Stimulated activated naive B cell treated with anti-CD40 and anti-IgM and Interleukin-4, amounts not matched to agents 10 μg/mL and 1 μg/mL and 100 μg/mL, for 72 hours (primary cell): ENCODE data around the gene ODC1.

Experiments
- ATAC-seq, 2 donors: fragments of 150-1000 bp; cut with Tn5 transposase; replicated peaks; 2 replicates each; pipeline ENCODE4 v1.10.0; 2021; ENCODE audit warnings: moderate library complexity in 1 of 2
- DNase-seq: peaks from one replicate; pipeline ENCODE4 v3.0.0; 2021
- H3K27ac Mint-ChIP-seq: one replicate; pipeline ENCODE4 v1.8.0; 2022; ENCODE audit warnings: mild to moderate bottlenecking, mixed read lengths
- H3K27me3 Mint-ChIP-seq, 2 donors: one replicate each; pipeline ENCODE4 v1.8.0; 2022; ENCODE audit warnings: mixed read lengths in 2 of 2
- H3K36me3 Mint-ChIP-seq, 2 donors: one replicate each; pipeline ENCODE4 v1.8.0; 2022; ENCODE audit warnings: mixed read lengths in 2 of 2, mild to moderate bottlenecking in 1 of 2
- H3K4me1 Mint-ChIP-seq, 2 donors: one replicate each; pipeline ENCODE4 v1.8.0; 2022; ENCODE audit warnings: mixed read lengths in 2 of 2, mild to moderate bottlenecking in 1 of 2
- H3K4me3 Mint-ChIP-seq, 2 donors: one replicate each; pipeline ENCODE4 v1.8.0; 2022; ENCODE audit warnings: mild to moderate bottlenecking in 2 of 2, mixed read lengths in 2 of 2, moderate library complexity in 1 of 2
- H3K9me3 Mint-ChIP-seq, 2 donors: one replicate each; pipeline ENCODE4 v1.8.0; 2022; ENCODE audit warnings: mixed read lengths in 2 of 2, mild to moderate bottlenecking in 1 of 2

The ODC1 gene

GRCh38 chr2:10439185-10439879 lies 8.8 kb downstream of the ODC1 start:
- Mint-ChIP-seq H3K4me1 (peaks cover 14 to 25% of the 10 kb centered on the region in 2 donors), H3K27me3 (no peaks in the 10 kb centered on the region)
- no peak for ATAC-seq

DNA sequence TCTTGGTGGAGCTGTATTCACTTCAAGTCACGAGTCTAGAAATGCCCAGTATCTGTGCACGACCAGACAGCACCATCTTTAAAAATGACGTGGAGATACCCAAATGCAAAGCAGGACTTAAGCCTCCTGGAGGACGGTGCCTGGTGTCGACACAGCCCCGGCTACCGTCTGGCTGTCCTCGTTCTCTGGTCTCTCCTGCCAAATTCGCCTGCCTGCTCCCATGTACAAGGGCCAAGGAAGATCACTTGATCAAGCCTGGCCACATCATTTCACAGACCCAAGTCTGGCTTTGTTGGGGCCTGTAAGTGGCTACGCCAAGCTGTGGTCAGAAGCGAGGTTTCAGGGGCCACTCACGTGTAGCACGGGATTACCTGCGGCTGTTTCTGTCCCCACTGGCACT lies 9.4 kb downstream of the ODC1 start:
- H3K36me3 Mint-ChIP-seq = peaks cover 25 to 37% of the 10 kb centered on the region in 2 donors

More at GRCh38 chr2:10439185-10439879, 8.8 kb downstream of the ODC1 start:
- Mint-ChIP-seq H3K4me3 (peak overlapping the region in 1 of 2 donors; percentile 32), H3K9me3 (no peaks in the 10 kb centered on the region), H3K27ac (peak overlapping the region; percentile 27), H3K36me3 (peaks cover 30 to 43% of the 10 kb centered on the region in 2 donors)
- no peak for DNase-seq

DNA sequence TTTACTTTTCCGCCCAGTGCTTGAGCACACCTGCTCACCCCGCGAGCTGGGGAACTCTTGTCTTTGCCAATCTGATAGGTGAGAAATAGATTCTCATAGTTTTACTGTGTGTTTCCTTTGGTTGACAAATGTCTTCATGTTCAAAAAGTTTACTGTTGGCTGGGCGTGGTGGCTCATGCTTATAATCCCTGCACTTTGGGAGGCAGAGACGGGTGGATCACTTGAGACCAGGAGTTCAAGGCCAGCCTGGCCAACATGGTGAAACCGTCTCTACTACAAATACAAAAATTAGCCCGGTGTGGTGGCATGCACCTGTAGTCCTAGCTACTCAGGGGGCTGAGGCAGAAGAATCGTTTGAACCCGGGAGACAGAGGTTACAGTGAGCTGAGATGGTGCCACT lies 10.3 kb downstream of the ODC1 start:
- peaks cover 18 to 28% of the 10 kb centered on the region in 2 donors for H3K36me3 Mint-ChIP-seq
- no peak for ATAC-seq

More for the DNA sequence above, 9.4 kb downstream of the ODC1 start:
- Mint-ChIP-seq H3K27me3 (no peaks in the 10 kb centered on the region), H3K4me1 (peaks cover 12 to 25% of the 10 kb centered on the region in 2 donors), H3K9me3 (no peaks in the 10 kb centered on the region), H3K4me3 (no peak overlapping the region), H3K27ac (no peak overlapping the region)
- no peak for ATAC-seq
- no peak for DNase-seq

DNA sequence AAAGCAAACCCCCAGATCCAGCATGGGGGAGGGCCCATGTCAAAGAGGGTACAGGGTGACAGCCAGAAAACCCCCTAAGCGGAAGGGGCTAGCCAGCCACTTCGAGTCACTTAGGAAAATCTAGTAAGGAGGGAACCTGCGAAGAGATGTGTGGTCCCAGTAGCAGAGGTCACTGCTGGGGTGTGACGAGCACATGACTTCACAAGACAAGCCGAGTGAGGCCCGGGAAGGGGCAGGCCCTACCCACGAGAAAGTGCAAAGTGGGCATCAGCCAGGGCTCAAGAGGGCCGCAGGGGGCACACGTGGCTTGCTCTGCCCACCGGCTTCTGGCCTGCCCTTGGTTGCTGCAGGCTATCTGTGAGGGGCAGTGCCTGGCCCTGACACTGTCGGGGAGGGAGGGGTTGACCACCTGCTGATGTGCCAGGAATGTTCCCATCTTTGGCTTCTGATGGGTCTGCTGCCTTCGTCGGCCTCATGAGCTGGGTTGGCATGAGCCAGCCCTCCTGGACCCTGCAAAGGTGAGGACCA lies 11.5 kb downstream of the ODC1 start:
- Mint-ChIP-seq H3K36me3 (peaks cover 10 to 21% of the 10 kb centered on the region in 2 donors), H3K9me3 (no peaks in the 10 kb centered on the region), H3K27me3 (peaks cover 0 to 4% of the 10 kb centered on the region in 2 donors)

More for the DNA sequence above, 10.3 kb downstream of the ODC1 start:
- Mint-ChIP-seq H3K9me3 (no peaks in the 10 kb centered on the region), H3K27me3 (no peaks in the 10 kb centered on the region), H3K4me1 (peaks cover 13 to 24% of the 10 kb centered on the region in 2 donors), H3K4me3 (no peak overlapping the region), H3K27ac (peak overlapping the region; percentile 14)
- no peak for DNase-seq

DNA sequence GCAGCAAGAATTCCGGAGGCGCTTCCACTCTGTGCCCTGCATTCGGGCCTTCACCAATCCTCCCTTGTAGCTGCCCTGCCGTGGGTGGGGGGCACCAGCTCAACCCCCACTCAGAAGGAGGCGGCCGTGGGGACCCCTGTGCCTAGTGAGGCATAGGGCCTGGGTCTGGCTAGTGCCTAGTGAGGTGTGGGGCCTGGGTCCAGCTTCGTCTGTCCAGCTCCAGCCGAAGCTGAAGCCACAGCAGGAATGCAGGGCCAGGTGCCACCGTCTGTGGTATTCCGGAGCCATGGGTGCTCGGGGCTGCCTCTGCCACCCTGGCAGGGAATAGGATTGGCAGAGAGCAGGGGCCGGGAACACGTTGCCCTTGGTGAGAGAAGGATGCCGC lies 12.3 kb downstream of the ODC1 start:
- Mint-ChIP-seq H3K27ac (no peak overlapping the region), H3K4me1 (peaks cover 19 to 40% of the 10 kb centered on the region in 2 donors), H3K9me3 (no peaks in the 10 kb centered on the region), H3K4me3 (no peak overlapping the region), H3K27me3 (peaks cover 3 to 4% of the 10 kb centered on the region in 2 donors), H3K36me3 (peaks cover 7 to 19% of the 10 kb centered on the region in 2 donors)
- DNase-seq = no peak
- no peak for ATAC-seq

More for the DNA sequence above, 11.5 kb downstream of the ODC1 start:
- Mint-ChIP-seq H3K4me3 (no peak overlapping the region), H3K27ac (no peak overlapping the region), H3K4me1 (peaks cover 19 to 35% of the 10 kb centered on the region in 2 donors)
- ATAC-seq = no peak
- DNase-seq = no peak

GRCh38 chr2:10434886-10435819 lies 13.0 kb downstream of the ODC1 start:
- H3K27me3 Mint-ChIP-seq = peaks cover 4 to 6% of the 10 kb centered on the region in 2 donors
- ATAC-seq (peak; percentile 89 to 93), DNase-seq (peak; percentile 70)
- H3K4me3 Mint-ChIP-seq = no peak overlapping the region
- peaks cover 7 to 19% of the 10 kb centered on the region in 2 donors for H3K36me3 Mint-ChIP-seq
- H3K4me1 Mint-ChIP-seq = peaks cover 19 to 42% of the 10 kb centered on the region in 2 donors
- H3K9me3 Mint-ChIP-seq = no peaks in the 10 kb centered on the region
- peak overlapping the region; percentile 33 for H3K27ac Mint-ChIP-seq

GRCh38 chr2:10433947-10434885 lies 13.9 kb downstream of the ODC1 start:
- no peak overlapping the region for H3K27ac Mint-ChIP-seq
- DNase-seq (no peak), ATAC-seq (no peak)
- H3K9me3 Mint-ChIP-seq = no peaks in the 10 kb centered on the region
- H3K4me3 Mint-ChIP-seq = no peak overlapping the region
- peaks cover 4 to 6% of the 10 kb centered on the region in 2 donors for H3K27me3 Mint-ChIP-seq
- peaks cover 17 to 42% of the 10 kb centered on the region in 2 donors for H3K4me1 Mint-ChIP-seq
- peaks cover 3 to 9% of the 10 kb centered on the region in 2 donors for H3K36me3 Mint-ChIP-seq

DNA sequence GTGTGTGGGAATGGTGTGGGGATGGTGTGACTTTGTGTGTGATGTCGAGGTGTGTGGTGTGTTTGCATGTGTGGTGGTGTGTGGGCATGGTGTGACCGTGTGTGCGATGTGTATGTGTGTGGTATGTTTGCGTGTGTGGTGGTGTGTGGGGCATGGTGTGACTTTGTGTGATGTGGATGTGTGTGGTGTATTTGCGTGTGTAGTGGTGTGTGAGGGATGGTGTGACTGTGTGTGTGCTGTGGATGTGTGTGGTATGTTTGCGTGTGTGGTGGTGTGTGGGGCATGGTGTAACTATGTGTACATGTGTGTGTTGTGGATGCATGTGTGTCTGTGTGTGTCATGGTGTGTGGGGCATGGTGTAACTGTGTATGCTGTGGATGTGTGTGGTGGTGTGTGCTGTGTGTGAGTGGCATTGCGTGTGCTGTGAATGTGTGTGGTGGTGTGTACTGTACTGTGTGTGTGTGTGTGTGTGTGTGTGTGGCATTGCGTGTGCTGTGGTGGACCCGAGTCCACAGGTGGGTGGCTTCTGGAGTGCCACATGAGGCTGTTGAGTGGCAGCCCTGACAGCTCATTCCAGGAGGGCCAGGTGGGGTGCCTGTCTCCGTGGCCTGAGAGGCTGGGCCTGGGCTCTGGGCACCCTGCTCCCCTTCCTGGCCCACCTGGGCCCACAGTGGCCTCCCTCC lies 14.7 kb downstream of the ODC1 start:
- Mint-ChIP-seq H3K9me3 (no peaks in the 10 kb centered on the region), H3K4me1 (peaks cover 17 to 42% of the 10 kb centered on the region in 2 donors), H3K4me3 (peak overlapping the region in 1 of 2 donors; percentile 0), H3K36me3 (peaks cover 0 to 10% of the 10 kb centered on the region in 2 donors), H3K27ac (peak overlapping the region; percentile 38), H3K27me3 (peaks cover 4 to 6% of the 10 kb centered on the region in 2 donors)
- ATAC-seq (no peak), DNase-seq (no peak)

- H3K9me3 Mint-ChIP-seq = no peaks in the 10 kb centered on the region
- ATAC-seq = peak; percentile 26 to 63
- peak overlapping the region; percentile 75 for H3K27ac Mint-ChIP-seq
- H3K36me3 Mint-ChIP-seq = peaks cover 2 to 11% of the 10 kb centered on the region in 2 donors
- H3K4me1 Mint-ChIP-seq = peaks cover 17 to 42% of the 10 kb centered on the region in 2 donors
- no peak for DNase-seq
- peaks cover 4 to 6% of the 10 kb centered on the region in 2 donors for H3K27me3 Mint-ChIP-seq
- H3K4me3 Mint-ChIP-seq = peak overlapping the region; percentile 78 to 83
Observed at GRCh38 chr2:10432311-10433181, 15.6 kb downstream of the ODC1 start.

- Mint-ChIP-seq H3K9me3 (no peaks in the 10 kb centered on the region), H3K27me3 (peaks cover 4 to 6% of the 10 kb centered on the region in 2 donors), H3K4me1 (peaks cover 17 to 42% of the 10 kb centered on the region in 2 donors), H3K4me3 (peak overlapping the region; percentile 78 to 83), H3K36me3 (peaks cover 4 to 15% of the 10 kb centered on the region in 2 donors), H3K27ac (peak overlapping the region; percentile 75)
- DNase-seq (no peak), ATAC-seq (peak in 1 of 2 donors; percentile 17)
Observed at GRCh38 chr2:10431797-10432196, 16.3 kb downstream of the ODC1 start.

GRCh38 chr2:10430886-10431622 lies 17.1 kb downstream of the ODC1 start:
- Mint-ChIP-seq H3K27ac (peak overlapping the region; percentile 52), H3K4me3 (no peak overlapping the region), H3K36me3 (peaks cover 6 to 22% of the 10 kb centered on the region in 2 donors), H3K9me3 (no peaks in the 10 kb centered on the region), H3K27me3 (peaks cover 4 to 6% of the 10 kb centered on the region in 2 donors), H3K4me1 (peaks cover 17 to 42% of the 10 kb centered on the region in 2 donors)
- DNase-seq = no peak
- no peak for ATAC-seq
